ENCODE data around the gene SLCO2A1.

Gene SLCO2A1

GRCh38 chr3:134054231-134054630 lies 24.5 kb upstream of the SLCO2A1 start:
- TF ChIP-seq CTCF (IDR thresholded peaks at IDR 0.05) = no peak

GRCh38 chr3:134052370-134052769 lies 22.6 kb upstream of the SLCO2A1 start:
- no peak for TF ChIP-seq CTCF (IDR thresholded peaks at IDR 0.05)

GRCh38 chr3:134049676-134050075 lies 20.0 kb upstream of the SLCO2A1 start:
- TF ChIP-seq CTCF (IDR thresholded peaks at IDR 0.05) = no peak

GRCh38 chr3:134048278-134048996 lies 18.7 kb upstream of the SLCO2A1 start:
- no peak for TF ChIP-seq CTCF (IDR thresholded peaks at IDR 0.05)

GRCh38 chr3:134044459-134044858 lies 14.7 kb upstream of the SLCO2A1 start:
- TF ChIP-seq CTCF (IDR thresholded peaks at IDR 0.05) = no peak

GRCh38 chr3:134040066-134040465 lies 10.3 kb upstream of the SLCO2A1 start:
- no peak for TF ChIP-seq CTCF (IDR thresholded peaks at IDR 0.05)

- TF ChIP-seq CTCF (IDR thresholded peaks at IDR 0.05) = peak; percentile 20; the same call in 1 of the 2 replicates
Observed at GRCh38 chr3:134039161-134039862, 9.6 kb upstream of the SLCO2A1 start.
